IgD-negative memory B cell (primary cell): ENCODE measurements around the gene DNAJB8. TPM values are rescaled to one million over a fixed set of nuclear protein-coding genes. Genes with fewer than 3 reads are reported as not detected.

Experiments used
- H3K27ac Mint-ChIP-seq, 3 donors: one replicate each; pipeline ENCODE4 v1.8.0; 2020 to 2022; ENCODE audit warnings: mild to moderate bottlenecking in 3 of 3, mixed read lengths in 3 of 3, moderate library complexity in 1 of 3
- H3K27me3 Mint-ChIP-seq: one replicate; pipeline ENCODE4 v1.8.0; 2021; ENCODE audit warnings: mixed read lengths
- H3K36me3 Mint-ChIP-seq: one replicate; pipeline ENCODE4 v1.8.0; 2020; ENCODE audit warnings: mild to moderate bottlenecking, mixed read lengths
- H3K4me1 Mint-ChIP-seq, 3 donors: one replicate each; pipeline ENCODE4 v1.8.0; 2020 to 2022; ENCODE audit warnings: mixed read lengths in 3 of 3, mild to moderate bottlenecking in 1 of 3
- H3K4me3 Mint-ChIP-seq, 4 donors: one replicate each; pipeline ENCODE4 v1.8.0; 2020 to 2022; ENCODE audit warnings: mild to moderate bottlenecking in 4 of 4, mixed read lengths in 4 of 4, moderate library complexity in 3 of 4
- H3K9me3 Mint-ChIP-seq, 3 donors: one replicate each; pipeline ENCODE4 v1.8.0; 2020 to 2021; ENCODE audit warnings: mixed read lengths in 3 of 3, mild to moderate bottlenecking in 1 of 3
- polyA plus RNA-seq: library from polyadenylated mRNA; unstranded; fragments of 300-500 nt; fragmentation: Illumina TruSeq; gene quantifications from one replicate; pipeline ENCODE4 v1.2.3, GENCODE V29; 2021

Gene DNAJB8
- polyA plus RNA-seq, 1 donor from 2014 or later: not detected

GRCh38 chr3:128429751-128430150, 36.9 kb downstream of the DNAJB8 start:
- Mint-ChIP-seq H3K4me3 (no peak overlapping the region), H3K9me3 (no peaks in the 10 kb centered on the region), H3K27me3 (peaks cover 32% of the 10 kb centered on the region), H3K27ac (no peak overlapping the region), H3K36me3 (no peaks in the 10 kb centered on the region), H3K4me1 (peaks cover 0 to 6% (median 2%) of the 10 kb centered on the region in 3 donors)

- Mint-ChIP-seq H3K4me3 (no peak overlapping the region), H3K4me1 (peaks cover 0 to 6% (median 2%) of the 10 kb centered on the region in 3 donors), H3K36me3 (no peaks in the 10 kb centered on the region), H3K9me3 (no peaks in the 10 kb centered on the region), H3K27ac (no peak overlapping the region), H3K27me3 (peaks cover 33% of the 10 kb centered on the region)
Observed at GRCh38 chr3:128429275-128429674, 37.4 kb downstream of the DNAJB8 start.

- peaks cover 31% of the 10 kb centered on the region for H3K27me3 Mint-ChIP-seq
- H3K36me3 Mint-ChIP-seq: no peaks in the 10 kb centered on the region
- H3K4me3 Mint-ChIP-seq: peak overlapping the region in 1 of 4 donors; percentile 12
- no peaks in the 10 kb centered on the region for H3K9me3 Mint-ChIP-seq
- no peak overlapping the region for H3K27ac Mint-ChIP-seq
- H3K4me1 Mint-ChIP-seq: peaks cover 2 to 6% (median 4%) of the 10 kb centered on the region in 3 donors
Observed at GRCh38 chr3:128427872-128428822, 38.5 kb downstream of the DNAJB8 start.

DNA sequence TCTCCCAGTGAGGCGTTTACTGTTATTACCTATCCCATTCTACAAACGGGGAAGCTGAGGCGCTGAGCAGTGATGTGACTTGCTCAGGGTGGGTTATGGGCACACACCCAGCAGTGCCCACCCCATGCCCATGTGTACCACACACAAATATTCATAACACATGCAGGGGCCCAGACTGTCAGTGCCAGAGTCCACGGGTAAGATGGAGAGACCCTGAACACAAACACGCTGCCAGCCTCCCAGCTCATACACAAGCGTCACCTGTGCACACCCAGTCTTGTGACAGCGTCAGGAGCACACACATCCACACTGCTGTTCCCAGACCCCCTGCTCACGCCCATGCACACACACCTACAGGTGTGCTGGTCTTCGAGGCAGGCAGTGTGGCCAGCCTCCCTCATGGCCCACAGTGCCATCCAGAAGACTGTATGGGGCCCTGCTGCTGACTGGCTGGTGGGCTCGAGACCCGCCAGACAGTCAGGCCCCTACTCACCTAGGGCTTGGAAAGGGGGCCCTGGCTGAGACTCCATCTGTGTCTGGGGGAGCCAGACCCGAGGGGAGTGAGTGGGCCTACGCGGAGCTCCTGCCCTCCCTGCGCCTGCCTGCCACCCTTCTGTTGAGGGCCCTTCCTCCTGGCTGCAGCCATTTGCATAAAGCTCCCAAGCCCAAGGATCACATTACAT, 39.4 kb downstream of the DNAJB8 start:
- Mint-ChIP-seq H3K27me3 (peaks cover 28% of the 10 kb centered on the region), H3K9me3 (no peaks in the 10 kb centered on the region)

DNA sequence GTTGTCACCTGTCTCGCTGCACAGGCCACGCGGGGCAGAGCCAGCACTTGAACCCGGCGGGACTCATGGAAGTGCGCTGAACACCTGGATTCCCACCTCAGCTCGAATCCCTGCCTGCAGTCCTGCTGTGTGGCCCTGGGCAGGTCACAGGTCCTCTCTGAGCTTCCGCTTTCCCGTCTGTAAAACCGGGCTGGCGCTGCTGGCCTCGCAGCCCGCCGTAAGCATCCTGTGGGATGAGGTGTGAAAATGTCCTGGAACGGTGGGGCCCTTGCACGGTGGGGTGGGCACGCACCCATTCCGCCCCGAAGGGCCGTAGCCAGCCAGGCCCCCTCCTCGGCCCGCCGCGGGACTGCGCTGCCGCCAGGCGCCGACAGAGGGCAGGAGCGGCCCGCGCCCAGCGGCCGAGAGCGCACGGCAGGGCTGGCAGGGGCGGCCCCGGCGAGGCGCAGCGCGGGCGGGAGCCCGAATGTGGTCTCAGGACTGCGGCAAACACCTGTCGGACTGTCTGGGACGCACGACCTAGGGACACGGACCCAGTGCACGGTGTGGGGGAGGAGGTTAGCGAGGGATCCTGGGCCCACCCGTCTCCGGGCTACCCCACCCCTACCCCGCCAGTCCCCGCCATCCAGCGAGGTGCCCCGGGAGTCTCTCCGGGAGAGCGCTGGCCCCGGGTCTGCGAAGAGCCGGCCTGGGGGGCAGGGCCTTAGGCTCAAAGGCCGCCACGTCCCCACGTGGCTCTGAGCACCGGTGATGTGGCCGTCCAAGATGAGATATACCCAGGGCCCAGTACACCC, 40.4 kb downstream of the DNAJB8 start:
- no peaks in the 10 kb centered on the region for H3K9me3 Mint-ChIP-seq
- H3K27me3 Mint-ChIP-seq: peaks cover 19% of the 10 kb centered on the region
- H3K27ac Mint-ChIP-seq: no peak overlapping the region
- H3K4me3 Mint-ChIP-seq: no peak overlapping the region
- H3K36me3 Mint-ChIP-seq: no peaks in the 10 kb centered on the region
- peaks cover 0 to 4% (median 0%) of the 10 kb centered on the region in 3 donors for H3K4me1 Mint-ChIP-seq

More for the DNA sequence above, 39.4 kb downstream of the DNAJB8 start:
- Mint-ChIP-seq H3K36me3 (no peaks in the 10 kb centered on the region), H3K4me3 (peak overlapping the region in 1 of 4 donors; percentile 12), H3K4me1 (peaks cover 2 to 5% (median 4%) of the 10 kb centered on the region in 3 donors), H3K27ac (no peak overlapping the region)

DNA sequence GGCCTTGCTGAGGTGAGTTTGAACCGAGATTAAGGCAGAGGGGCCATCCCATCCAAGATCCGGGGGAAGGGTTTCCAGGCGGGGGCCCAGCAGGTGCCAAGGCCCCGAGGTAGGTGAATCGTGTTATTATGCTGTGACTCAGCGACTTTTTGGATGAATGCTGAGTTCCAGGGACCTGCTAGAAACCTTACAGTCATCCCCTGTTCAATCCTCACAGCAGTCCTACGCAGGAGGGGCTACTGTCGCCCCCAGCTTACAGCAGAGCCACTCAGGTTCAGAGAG, 40.9 kb downstream of the DNAJB8 start:
- H3K27ac Mint-ChIP-seq: no peak overlapping the region
- peak overlapping the region in 1 of 4 donors; percentile 47 for H3K4me3 Mint-ChIP-seq
- peaks cover 14% of the 10 kb centered on the region for H3K27me3 Mint-ChIP-seq
- no peaks in the 10 kb centered on the region for H3K9me3 Mint-ChIP-seq
- H3K4me1 Mint-ChIP-seq: peaks cover 0 to 4% (median 0%) of the 10 kb centered on the region in 3 donors
- H3K36me3 Mint-ChIP-seq: no peaks in the 10 kb centered on the region

- no peaks in the 10 kb centered on the region for H3K9me3 Mint-ChIP-seq
- H3K4me1 Mint-ChIP-seq: peaks cover 0 to 4% (median 0%) of the 10 kb centered on the region in 3 donors
- H3K4me3 Mint-ChIP-seq: peak overlapping the region in 1 of 4 donors; percentile 47
- H3K27me3 Mint-ChIP-seq: peaks cover 10% of the 10 kb centered on the region
- H3K36me3 Mint-ChIP-seq: no peaks in the 10 kb centered on the region
- peak overlapping the region in 1 of 3 donors; percentile 76 for H3K27ac Mint-ChIP-seq
Observed at GRCh38 chr3:128425142-128425845, 41.4 kb downstream of the DNAJB8 start.

- peaks cover 7% of the 10 kb centered on the region for H3K27me3 Mint-ChIP-seq
- no peak overlapping the region for H3K4me3 Mint-ChIP-seq
- H3K9me3 Mint-ChIP-seq: no peaks in the 10 kb centered on the region
- H3K4me1 Mint-ChIP-seq: peaks cover 0 to 4% (median 0%) of the 10 kb centered on the region in 3 donors
- peaks cover 2% of the 10 kb centered on the region for H3K36me3 Mint-ChIP-seq
- peak overlapping the region in 1 of 3 donors; percentile 76 for H3K27ac Mint-ChIP-seq
Observed at GRCh38 chr3:128424508-128425069, 42.1 kb downstream of the DNAJB8 start.

DNA sequence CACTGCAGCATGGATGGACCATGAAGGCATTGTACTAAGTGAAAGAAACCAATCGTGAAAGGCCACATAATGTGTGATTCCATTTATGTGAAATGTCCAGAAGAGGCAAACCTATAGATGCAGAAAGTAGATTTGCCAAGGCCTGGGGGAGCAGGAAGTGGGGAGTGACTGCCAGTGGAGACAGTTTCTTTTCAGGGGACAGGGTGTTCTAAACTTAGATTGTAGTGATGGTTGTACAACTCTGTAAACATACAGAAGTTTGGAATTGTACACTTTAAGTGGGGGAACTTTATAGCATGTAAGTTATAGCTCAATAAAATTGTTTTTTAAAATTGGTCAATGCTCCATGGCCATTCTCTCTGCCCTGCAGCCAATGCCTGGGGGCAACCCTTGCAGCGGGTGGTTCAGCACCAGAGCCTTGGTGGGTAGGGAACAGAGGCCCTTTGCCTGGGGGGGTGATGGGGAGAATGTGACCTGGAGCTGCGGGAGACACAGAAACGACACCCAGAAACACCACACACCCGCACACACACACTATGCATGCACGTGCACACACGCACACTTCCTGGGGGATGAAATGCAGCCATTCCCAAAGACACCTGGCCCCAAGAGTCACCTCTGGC, 43.1 kb downstream of the DNAJB8 start:
- Mint-ChIP-seq H3K36me3 (peaks cover 2% of the 10 kb centered on the region), H3K9me3 (no peaks in the 10 kb centered on the region), H3K4me1 (peaks cover 0 to 4% (median 1%) of the 10 kb centered on the region in 3 donors), H3K27ac (no peak overlapping the region), H3K4me3 (no peak overlapping the region), H3K27me3 (peaks cover 5% of the 10 kb centered on the region)

- peaks cover 2% of the 10 kb centered on the region for H3K36me3 Mint-ChIP-seq
- no peaks in the 10 kb centered on the region for H3K9me3 Mint-ChIP-seq
- H3K4me3 Mint-ChIP-seq: no peak overlapping the region
- peaks cover 1% of the 10 kb centered on the region for H3K27me3 Mint-ChIP-seq
- no peak overlapping the region for H3K27ac Mint-ChIP-seq
- H3K4me1 Mint-ChIP-seq: peaks cover 0 to 4% (median 1%) of the 10 kb centered on the region in 3 donors
Observed at GRCh38 chr3:128422762-128423524, 43.7 kb downstream of the DNAJB8 start.

DNA sequence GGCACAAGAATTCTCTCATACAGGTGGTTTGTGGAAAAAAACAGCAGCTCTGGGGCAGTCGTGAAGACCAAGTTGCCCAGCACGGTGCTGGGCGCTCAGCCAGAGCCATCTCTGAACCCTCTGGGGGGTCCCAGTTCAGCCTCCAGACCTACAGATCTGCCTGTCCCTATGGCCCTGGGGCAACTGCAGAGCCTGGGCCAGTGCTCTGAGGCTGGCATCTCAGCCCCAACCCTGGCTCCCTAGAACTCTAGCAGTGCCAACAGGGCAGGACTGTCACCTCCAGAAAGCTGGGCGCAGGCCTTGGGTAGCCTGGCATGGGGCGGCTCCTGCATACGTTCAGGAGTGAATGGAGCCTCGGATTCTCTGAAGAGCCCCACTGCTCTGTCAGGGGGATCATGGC, 44.7 kb downstream of the DNAJB8 start:
- H3K27me3 Mint-ChIP-seq: peaks cover 1% of the 10 kb centered on the region
- H3K36me3 Mint-ChIP-seq: peaks cover 2% of the 10 kb centered on the region
- H3K9me3 Mint-ChIP-seq: no peaks in the 10 kb centered on the region
- no peak overlapping the region for H3K27ac Mint-ChIP-seq
- H3K4me1 Mint-ChIP-seq: peaks cover 0 to 4% (median 1%) of the 10 kb centered on the region in 3 donors
- H3K4me3 Mint-ChIP-seq: no peak overlapping the region

DNA sequence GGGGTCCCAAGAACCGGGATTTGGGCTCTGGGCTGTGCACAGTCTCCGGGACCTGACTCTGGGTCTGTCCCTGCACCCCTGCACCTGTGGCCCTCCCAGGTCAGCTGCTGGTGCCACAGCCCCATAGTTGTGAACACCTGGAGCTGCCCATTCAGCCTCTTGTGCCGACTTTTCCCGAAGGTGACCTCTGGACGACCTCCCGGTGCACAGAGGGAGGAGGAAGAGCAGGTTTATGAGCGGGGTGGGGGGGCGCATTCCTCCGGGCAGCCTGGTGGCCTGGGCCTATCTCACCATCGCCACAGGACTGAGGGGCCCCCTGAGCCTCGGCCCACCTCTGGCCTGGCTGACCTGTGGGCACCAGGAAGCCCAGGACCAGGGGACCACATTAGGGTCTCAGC, 45.3 kb downstream of the DNAJB8 start:
- H3K27ac Mint-ChIP-seq: no peak overlapping the region
- H3K4me3 Mint-ChIP-seq: no peak overlapping the region
- H3K9me3 Mint-ChIP-seq: no peaks in the 10 kb centered on the region
- H3K4me1 Mint-ChIP-seq: peaks cover 0 to 4% (median 1%) of the 10 kb centered on the region in 3 donors
- H3K27me3 Mint-ChIP-seq: peaks cover 1% of the 10 kb centered on the region
- H3K36me3 Mint-ChIP-seq: peaks cover 2% of the 10 kb centered on the region

- H3K9me3 Mint-ChIP-seq: no peaks in the 10 kb centered on the region
- peaks cover 0 to 4% (median 1%) of the 10 kb centered on the region in 3 donors for H3K4me1 Mint-ChIP-seq
- H3K4me3 Mint-ChIP-seq: no peak overlapping the region
- H3K36me3 Mint-ChIP-seq: peaks cover 2% of the 10 kb centered on the region
- peaks cover 1% of the 10 kb centered on the region for H3K27me3 Mint-ChIP-seq
- H3K27ac Mint-ChIP-seq: no peak overlapping the region
Observed at GRCh38 chr3:128420720-128421438, 45.8 kb downstream of the DNAJB8 start.
